HCT116 (cell line): ENCODE results near the gene IL31RA. TPM values are rescaled to one million over a fixed set of nuclear protein-coding genes. Genes with fewer than 3 reads are reported as not detected.

Source experiments
- ATAC-seq: fragments of 200-7000 bp; cut with Tn5 transposase; 2 replicates; pipeline ENCODE4 v1.9.1; 2020; ENCODE audit warnings: mild to moderate bottlenecking, moderate library complexity
- BruUV-seq: library from RNA; stranded (reverse); fragments of 400-500 nt; replicated peaks from 2 replicates; lab custom pipeline; 2021; lab: Mats Ljungman, UMichigan
- CTCF ChIA-PET: fragments of 300-600 bp; sonication (Branson Sonifier 250); formaldehyde crosslinking; loops from one replicate; lab custom pipeline; 2021; ENCODE audit warnings: antibody characterized with exemption; lab: Charles Lee
- POLR2A ChIA-PET: fragments of 300-600, 350-600 bp; sonication (Branson Sonifier 250); formaldehyde crosslinking; loops from one replicate; lab custom pipeline; 2021; ENCODE audit warnings: antibody characterized with exemption; lab: Charles Lee
- RAD21 ChIA-PET, 2 experiments: fragments of 300-600 bp; sonication (Branson Sonifier 250); formaldehyde crosslinking; loops; one replicate each; lab custom pipeline; 2023; ENCODE audit warnings: low total read pairs in 2 of 2; ENCODE audit not compliant: uncharacterized antibody in 2 of 2, unreplicated experiment in 2 of 2, low non-redundant PET in 1 of 2; lab: Charles Lee
- DNase-seq: peaks from one replicate; pipeline ENCODE4 v3.0.0-alpha.2; 2010; ENCODE audit warnings: low read depth, low spot score
- H2AFZ ChIP-seq: fragments of 200-600 bp; shearing (Covaris generic), sonication (generic); 2 replicates; pipeline ENCODE4 v1.6.1; 2017; ENCODE audit warnings: low read depth, mixed run types, mixed read lengths, antibody characterized with exemption, low read length; ENCODE audit not compliant: poor library complexity, severe bottlenecking
- H3K27ac ChIP-seq: 2 replicates; pipeline ENCODE4 v1.5.1; 2012; ENCODE audit warnings: low read depth, low read length
- H3K27me3 ChIP-seq: fragments of 200-600 bp; sonication (generic); 2 replicates; pipeline ENCODE4 v1.6.1; 2016; ENCODE audit warnings: mixed run types, low read length, mixed read lengths; ENCODE audit not compliant: insufficient read depth
- H3K36me3 ChIP-seq, 2 experiments: fragments of 200-500 bp in 1 of 2; fragments of 200-600 bp in 1 of 2; sonication (Bioruptor generic) in 1 of 2; sonication (generic) in 1 of 2; 2 replicates each; pipeline versions ENCODE4 v1.5.1 to v1.6.1; 2014 to 2016; ENCODE audit warnings: low read length in 2 of 2, inconsistent platforms in 1 of 2, mixed read lengths in 1 of 2, mixed run types in 1 of 2; ENCODE audit not compliant: insufficient read depth in 2 of 2, control insufficient read depth in 1 of 2
- H3K4me1 ChIP-seq, 2 experiments: fragments of 200-600 bp in 1 of 2; sonication (generic) in 1 of 2; 2 replicates each; pipeline versions ENCODE4 v1.5.1 to v1.6.1; 2012 to 2017; ENCODE audit warnings: low read length in 2 of 2, inconsistent platforms in 1 of 2, mild to moderate bottlenecking in 1 of 2, mixed read lengths in 1 of 2, mixed run types in 1 of 2, moderate library complexity in 1 of 2; ENCODE audit not compliant: insufficient read depth in 2 of 2, control insufficient read depth in 1 of 2
- H3K4me2 ChIP-seq: fragments of 200-600 bp; sonication (generic); 2 replicates; pipeline ENCODE4 v1.6.1; 2017; ENCODE audit warnings: mixed run types, low read length, mixed read lengths
- H3K4me3 ChIP-seq, 2 experiments: fragments of 200-600 bp in 1 of 2; sonication (generic) in 1 of 2; replicated peaks in 1 of 2; 2 replicates each; pipeline ENCODE4 v1.5.1; 2011 to 2016; ENCODE audit warnings: low read length in 2 of 2, control low read depth in 1 of 2, low read depth in 1 of 2, mild to moderate bottlenecking in 1 of 2, mixed read lengths in 1 of 2, mixed run types in 1 of 2
- H3K79me2 ChIP-seq: fragments of 200-600 bp; sonication (generic); 2 replicates; pipeline ENCODE4 v1.6.1; 2017; ENCODE audit warnings: mild to moderate bottlenecking, mixed run types, low read length, moderate library complexity, mixed read lengths; ENCODE audit not compliant: insufficient read depth
- H3K9ac ChIP-seq: fragments of 200-600 bp; sonication (generic); 2 replicates; pipeline ENCODE4 v1.6.1; 2016; ENCODE audit warnings: low read length, mixed read lengths
- H3K9me2 ChIP-seq: fragments of 200-600 bp; sonication (generic), shearing (Covaris generic); 2 replicates; pipeline ENCODE4 v1.6.1; 2017; ENCODE audit warnings: mixed run types, mild to moderate bottlenecking, moderate library complexity; ENCODE audit not compliant: insufficient read depth
- H3K9me3 ChIP-seq, 2 experiments: fragments of 200-500 bp in 1 of 2; fragments of 200-600 bp in 1 of 2; sonication (Bioruptor generic) in 1 of 2; sonication (generic) in 1 of 2; 2 replicates each; pipeline ENCODE4 v1.6.1; 2014 to 2017; ENCODE audit warnings: low read length in 2 of 2, mixed read lengths in 2 of 2, inconsistent platforms in 1 of 2, low read depth in 1 of 2, mild to moderate bottlenecking in 1 of 2, mixed run types in 1 of 2, moderate library complexity in 1 of 2; ENCODE audit not compliant: control insufficient read depth in 1 of 2, insufficient read depth in 1 of 2
- H4K20me1 ChIP-seq: fragments of 200-600 bp; sonication (generic), shearing (Covaris generic); 2 replicates; pipeline ENCODE4 v1.6.1; 2017; ENCODE audit warnings: mixed run types, mild to moderate bottlenecking, moderate library complexity; ENCODE audit not compliant: insufficient read depth
- ATF3 ChIP-seq: IDR thresholded peaks from 2 replicates; pipeline ENCODE4 v1.6.1; 2012
- CBX3 ChIP-seq: IDR thresholded peaks from 2 replicates; pipeline ENCODE4 v1.6.1; 2012; ENCODE audit warnings: low read depth
- CEBPB ChIP-seq: IDR thresholded peaks from 2 replicates; pipeline ENCODE4 v1.6.1; 2012; ENCODE audit warnings: low read depth
- EZH2 ChIP-seq: fragments of 200-600 bp; sonication (generic); IDR thresholded peaks from 2 replicates; pipeline ENCODE4 v1.6.1; 2017; ENCODE audit warnings: antibody characterized with exemption, mixed run types
- EZH2phosphoT487 ChIP-seq: fragments of 200-600 bp; IDR thresholded peaks from 2 replicates; pipeline ENCODE4 v1.6.1; 2018; ENCODE audit warnings: antibody characterized with exemption, borderline replicate concordance
- JUND ChIP-seq: IDR thresholded peaks from 2 replicates; pipeline ENCODE4 v1.6.1; 2012
- POLR2A ChIP-seq: IDR thresholded peaks from 2 replicates; pipeline ENCODE4 v1.7.0; 2011; ENCODE audit warnings: borderline replicate concordance; ENCODE audit not compliant: insufficient read depth, insufficient read length; ENCODE audit errors: extremely low read depth
- SP1 ChIP-seq: IDR thresholded peaks from 2 replicates; pipeline ENCODE4 v1.6.1; 2012; ENCODE audit warnings: low read depth
- SRF ChIP-seq: IDR thresholded peaks from 2 replicates; pipeline ENCODE4 v1.6.1; 2012; ENCODE audit warnings: low read depth
- YY1 ChIP-seq: IDR thresholded peaks from 2 replicates; pipeline ENCODE4 v1.6.1; 2011; ENCODE audit warnings: low read length, low read depth, moderate library complexity, mild to moderate bottlenecking; ENCODE audit not compliant: insufficient replicate concordance; ENCODE audit errors: extremely low read depth
- ZFX ChIP-seq: fragments of 450-650 bp; IDR thresholded peaks from 2 replicates; pipeline ENCODE4 v1.6.1; 2017
- ZNF274 ChIP-seq: fragments of 200-500 bp; sonication (Bioruptor generic); IDR thresholded peaks from 2 replicates; pipeline ENCODE4 v1.6.1; 2014; ENCODE audit warnings: mild to moderate bottlenecking, low read depth, low read length, inconsistent platforms
- intact Hi-C: fragments of 100-400 bp; cut with micrococcal nuclease; formaldehyde crosslinking; loops from 2 replicates; pipeline ENCODE4 v1.10.0; 2022
- total RNA-seq: library from RNA; stranded (reverse); gene quantifications from one replicate; pipeline ENCODE4 v1.2.1, GENCODE V29; 2021; ENCODE audit not compliant: unreplicated experiment
- TF ChIP-seq, protein P1 (sequence below): IDR thresholded peaks from 2 replicates; pipeline ENCODE4 v1.6.1; 2012
- TF ChIP-seq, protein P2 (sequence below), 3 experiments: fragments of 200-600 bp in 1 of 3; sonication (generic) in 1 of 3; IDR thresholded peaks in 2 of 3; conservative IDR thresholded peaks in 1 of 3; 2 replicates each; pipeline ENCODE4 v1.5.1; 2012 to 2017; ENCODE audit warnings: low read depth in 2 of 3, low read length in 2 of 3, antibody characterized with exemption in 1 of 3, borderline replicate concordance in 1 of 3, control low read depth in 1 of 3, mild to moderate bottlenecking in 1 of 3, mixed read lengths in 1 of 3, mixed run types in 1 of 3, moderate library complexity in 1 of 3; ENCODE audit not compliant: insufficient read depth in 1 of 3

IL31RA gene
- total RNA-seq, 1 experiment from 2014 or later, result 0.59 TPM

- peaks cover 0 to 4% of the 10 kb centered on the region in 2 experiments; a peak in 1 of 4 replicates for H3K4me1 ChIP-seq
- no peak overlapping the region for H3K4me3 ChIP-seq
- H3K27ac ChIP-seq, result no peak overlapping the region
- no peaks in the 10 kb centered on the region for H3K9me3 ChIP-seq
- intact Hi-C loops, result no loop called here
- no peaks in the 10 kb centered on the region for H3K9me2 ChIP-seq
- ChIA-PET CTCF (interaction anchor here (0.6 kb wide), 1 partner anchor 303 kb away, joined by 5 read pairs; no protein-coding TSS in a partner anchor), POLR2A (no interaction called here), RAD21 (no interaction called here)
- DNase-seq, result no peak
- H3K27me3 ChIP-seq, result no peaks in the 10 kb centered on the region
- no TSS peak for BruUV-seq
- H3K36me3 ChIP-seq, result no peaks in the 10 kb centered on the region
- no peak for TF ChIP-seq SP1
- no peak for TF ChIP-seq ATF3
- no peak for TF ChIP-seq CBX3
- TF ChIP-seq, protein P1, sequence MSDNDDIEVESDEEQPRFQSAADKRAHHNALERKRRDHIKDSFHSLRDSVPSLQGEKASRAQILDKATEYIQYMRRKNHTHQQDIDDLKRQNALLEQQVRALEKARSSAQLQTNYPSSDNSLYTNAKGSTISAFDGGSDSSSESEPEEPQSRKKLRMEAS, result no peak
- no peak for TF ChIP-seq ZNF274
- TF ChIP-seq, protein P2, sequence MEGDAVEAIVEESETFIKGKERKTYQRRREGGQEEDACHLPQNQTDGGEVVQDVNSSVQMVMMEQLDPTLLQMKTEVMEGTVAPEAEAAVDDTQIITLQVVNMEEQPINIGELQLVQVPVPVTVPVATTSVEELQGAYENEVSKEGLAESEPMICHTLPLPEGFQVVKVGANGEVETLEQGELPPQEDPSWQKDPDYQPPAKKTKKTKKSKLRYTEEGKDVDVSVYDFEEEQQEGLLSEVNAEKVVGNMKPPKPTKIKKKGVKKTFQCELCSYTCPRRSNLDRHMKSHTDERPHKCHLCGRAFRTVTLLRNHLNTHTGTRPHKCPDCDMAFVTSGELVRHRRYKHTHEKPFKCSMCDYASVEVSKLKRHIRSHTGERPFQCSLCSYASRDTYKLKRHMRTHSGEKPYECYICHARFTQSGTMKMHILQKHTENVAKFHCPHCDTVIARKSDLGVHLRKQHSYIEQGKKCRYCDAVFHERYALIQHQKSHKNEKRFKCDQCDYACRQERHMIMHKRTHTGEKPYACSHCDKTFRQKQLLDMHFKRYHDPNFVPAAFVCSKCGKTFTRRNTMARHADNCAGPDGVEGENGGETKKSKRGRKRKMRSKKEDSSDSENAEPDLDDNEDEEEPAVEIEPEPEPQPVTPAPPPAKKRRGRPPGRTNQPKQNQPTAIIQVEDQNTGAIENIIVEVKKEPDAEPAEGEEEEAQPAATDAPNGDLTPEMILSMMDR (IDR thresholded peaks at IDR 0.05 in 2 of 3, conservative IDR thresholded peaks at IDR 0.05 in 1 of 3; ENCODE audit: borderline replicate concordance in 1 of 3, insufficient read depth in 1 of 3, low read depth in 2 of 3, low read length in 2 of 3), result no peak
- no peak for TF ChIP-seq EZH2
- no peak for ATAC-seq
- H3K9ac ChIP-seq, result no peak overlapping the region
- no peaks in the 10 kb centered on the region for H3K79me2 ChIP-seq
- no peak overlapping the region for H2AFZ ChIP-seq
- H3K4me2 ChIP-seq, result no peak overlapping the region
- H4K20me1 ChIP-seq, result no peaks in the 10 kb centered on the region
Measured at GRCh38 chr5:55897905-55898304, 46.7 kb downstream of the IL31RA start.

- H3K79me2 ChIP-seq, result no peaks in the 10 kb centered on the region
- no TSS peak for BruUV-seq
- TF ChIP-seq CEBPB (no peak), SRF (no peak), ATF3 (no peak), YY1 (no peak), POLR2A (no peak), SP1 (no peak), EZH2phosphoT487 (no peak), ZFX (no peak), JUND (no peak)
- TF ChIP-seq, protein P1, result no peak
- H3K4me1 ChIP-seq, result peaks cover 0 to 16% of the 10 kb centered on the region in 2 experiments; a peak in 2 of 4 replicates
- no peak overlapping the region for H2AFZ ChIP-seq
- no peak overlapping the region for H3K27ac ChIP-seq
- H3K9me3 ChIP-seq, result no peaks in the 10 kb centered on the region
- no peaks in the 10 kb centered on the region for H3K9me2 ChIP-seq
- H3K27me3 ChIP-seq, result no peaks in the 10 kb centered on the region
- ATAC-seq (no peak), DNase-seq (no peak)
- H3K4me3 ChIP-seq, result no peak overlapping the region
- ChIA-PET CTCF (no interaction called here), POLR2A (no interaction called here), RAD21 (no interaction called here)
- no peak overlapping the region for H3K9ac ChIP-seq
- no peaks in the 10 kb centered on the region for H4K20me1 ChIP-seq
- no peaks in the 10 kb centered on the region for H3K36me3 ChIP-seq
- intact Hi-C loops, result no loop called here
- no peak overlapping the region for H3K4me2 ChIP-seq
Measured at GRCh38 chr5:55899344-55899743, 48.2 kb downstream of the IL31RA start.
